NB4 (cell line): ENCODE results near the gene MRPL28.

Experiments used
- TF ChIP-seq, protein P1 (sequence below): IDR thresholded peaks from one replicate; pipeline ENCODE4 v1.5.1; 2012; ENCODE audit warnings: low read depth, low read length
- TF ChIP-seq, protein P2 (sequence below): IDR thresholded peaks from 2 replicates; pipeline ENCODE4 v1.6.1; 2011; ENCODE audit warnings: low read depth, low read length

DNA sequence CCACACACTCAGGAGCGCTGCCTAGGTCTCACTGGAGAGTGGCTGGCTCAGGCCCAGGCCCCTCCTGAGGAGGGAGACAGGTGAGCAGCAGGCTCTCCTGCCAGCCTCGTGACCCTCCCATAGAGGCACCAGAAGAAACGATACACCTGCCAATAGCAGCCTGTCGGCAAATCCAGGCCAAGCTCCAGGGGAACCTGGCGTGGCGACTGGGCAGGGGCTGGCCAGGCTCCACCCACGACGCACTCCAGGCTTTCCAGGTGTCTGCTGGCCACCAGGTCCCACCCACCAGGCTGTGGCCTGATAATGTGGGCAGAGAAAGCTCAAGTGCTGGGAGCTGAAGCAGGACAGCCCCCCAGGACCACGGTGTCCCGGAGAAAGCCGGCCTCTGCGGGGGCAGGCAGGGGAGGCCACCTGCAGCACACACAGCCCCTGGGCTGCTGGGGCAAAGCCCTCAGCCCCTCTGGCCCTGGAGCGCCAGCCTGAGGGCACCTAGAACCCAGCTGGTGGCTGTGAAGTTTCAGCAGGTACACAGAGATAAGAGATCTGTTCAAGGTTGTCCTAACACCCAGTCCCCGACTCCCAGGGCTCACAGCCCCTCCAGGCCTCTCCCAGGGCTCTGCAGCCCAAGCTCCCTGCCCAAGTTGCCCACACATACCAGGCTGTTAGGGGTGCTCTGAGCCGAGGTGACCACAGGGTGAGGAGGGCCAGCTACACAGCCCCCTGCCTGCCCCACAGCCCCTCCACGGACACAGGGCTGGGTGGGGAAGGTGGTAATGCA is 9.0 kb upstream of the MRPL28 start:
- TF ChIP-seq, protein P1, sequence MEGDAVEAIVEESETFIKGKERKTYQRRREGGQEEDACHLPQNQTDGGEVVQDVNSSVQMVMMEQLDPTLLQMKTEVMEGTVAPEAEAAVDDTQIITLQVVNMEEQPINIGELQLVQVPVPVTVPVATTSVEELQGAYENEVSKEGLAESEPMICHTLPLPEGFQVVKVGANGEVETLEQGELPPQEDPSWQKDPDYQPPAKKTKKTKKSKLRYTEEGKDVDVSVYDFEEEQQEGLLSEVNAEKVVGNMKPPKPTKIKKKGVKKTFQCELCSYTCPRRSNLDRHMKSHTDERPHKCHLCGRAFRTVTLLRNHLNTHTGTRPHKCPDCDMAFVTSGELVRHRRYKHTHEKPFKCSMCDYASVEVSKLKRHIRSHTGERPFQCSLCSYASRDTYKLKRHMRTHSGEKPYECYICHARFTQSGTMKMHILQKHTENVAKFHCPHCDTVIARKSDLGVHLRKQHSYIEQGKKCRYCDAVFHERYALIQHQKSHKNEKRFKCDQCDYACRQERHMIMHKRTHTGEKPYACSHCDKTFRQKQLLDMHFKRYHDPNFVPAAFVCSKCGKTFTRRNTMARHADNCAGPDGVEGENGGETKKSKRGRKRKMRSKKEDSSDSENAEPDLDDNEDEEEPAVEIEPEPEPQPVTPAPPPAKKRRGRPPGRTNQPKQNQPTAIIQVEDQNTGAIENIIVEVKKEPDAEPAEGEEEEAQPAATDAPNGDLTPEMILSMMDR = no peak
- TF ChIP-seq, protein P2, sequence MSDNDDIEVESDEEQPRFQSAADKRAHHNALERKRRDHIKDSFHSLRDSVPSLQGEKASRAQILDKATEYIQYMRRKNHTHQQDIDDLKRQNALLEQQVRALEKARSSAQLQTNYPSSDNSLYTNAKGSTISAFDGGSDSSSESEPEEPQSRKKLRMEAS = no peak
